HG02610 (cell line): ENCODE results near the gene MCC.
A peak's percentile ranks its signal among the peaks of the same experiment; 100 is the strongest.
"Not testable (repeated sequence)": the region's sequence is repeated elsewhere in the genome, so short reads cannot be mapped to it uniquely, and the experiment has no call there.

Experiments
- ATAC-seq: cut with Tn5 transposase; IDR thresholded peaks from one replicate; pipeline ENCODE4 v1.9.1; 2021; ENCODE audit warnings: mild to moderate bottlenecking, moderate library complexity; ENCODE audit not compliant: unreplicated experiment

The MCC gene

GRCh38 chr5:113091622-113092021, 396.6 kb downstream of the MCC start:
- no peak for ATAC-seq

- no peak for ATAC-seq
Measured at GRCh38 chr5:113090336-113091106, 397.7 kb downstream of the MCC start.

- ATAC-seq, result no peak
Measured at GRCh38 chr5:113089653-113090335, 398.5 kb downstream of the MCC start.

DNA sequence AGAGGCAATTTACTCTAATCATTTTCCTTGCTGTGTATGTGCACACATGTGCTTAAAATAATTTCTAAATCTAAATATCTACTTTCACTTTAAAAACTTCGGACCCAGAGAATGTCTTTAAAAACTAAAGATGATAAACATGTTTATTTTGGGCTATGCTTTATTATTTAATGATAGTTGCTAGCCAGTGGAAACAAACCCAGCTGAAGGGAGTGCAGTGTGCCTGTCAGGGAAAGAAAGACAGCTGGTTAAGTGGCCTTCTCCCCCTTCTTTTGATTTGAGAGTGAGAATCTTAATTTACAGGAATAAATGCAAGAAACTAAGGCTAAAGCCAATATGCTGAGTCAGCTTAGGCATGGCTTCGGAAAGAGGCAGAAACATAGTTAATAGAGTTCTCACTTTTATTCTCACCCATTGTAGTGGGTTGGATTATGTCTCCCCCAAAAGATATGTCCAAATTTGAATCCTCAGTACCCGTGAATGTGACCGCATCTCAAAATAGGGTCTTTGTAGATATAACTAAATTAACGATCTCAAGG, 400.2 kb downstream of the MCC start:
- ATAC-seq, result no peak

DNA sequence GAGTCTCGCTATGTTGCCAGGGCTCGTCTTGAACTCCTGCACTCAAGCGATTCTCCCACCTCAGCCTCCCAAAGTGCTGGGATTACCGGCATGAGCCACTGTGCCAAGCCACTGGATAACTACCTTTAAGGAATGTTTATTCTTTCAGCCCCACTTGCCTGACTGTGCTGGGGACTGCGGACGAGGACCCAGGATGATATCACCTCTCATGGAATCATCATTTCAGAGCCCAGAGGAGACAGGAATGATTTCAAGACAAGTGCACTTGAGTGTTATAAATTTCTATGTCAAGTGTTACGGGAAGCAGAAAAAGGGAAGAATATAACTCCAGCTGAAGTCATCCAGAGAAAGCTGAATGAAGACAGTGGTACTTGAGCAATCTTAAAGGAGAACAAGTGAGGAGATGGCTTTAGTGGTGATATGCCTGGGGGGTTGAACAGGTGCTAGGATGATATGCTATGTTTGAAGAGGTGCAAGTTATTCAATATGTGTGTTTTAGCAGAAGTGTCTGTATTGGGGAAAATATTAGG, 402.3 kb downstream of the MCC start:
- no peak for ATAC-seq

DNA sequence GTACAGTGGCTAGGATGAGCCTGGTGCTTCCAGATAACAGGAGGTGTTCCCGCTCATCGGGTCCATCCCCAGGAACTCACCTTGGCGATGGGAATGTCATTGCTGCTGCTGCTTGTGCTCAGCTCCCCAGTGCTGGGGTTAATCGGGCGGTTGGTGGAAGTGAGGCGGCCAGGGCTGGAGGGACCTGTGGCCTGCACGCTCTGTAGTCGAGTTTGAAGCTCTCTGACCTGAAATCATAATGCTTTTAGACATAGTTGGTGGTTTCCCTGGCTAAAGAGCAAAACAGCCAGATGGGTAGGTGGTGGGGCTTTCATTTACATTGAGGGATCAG, 403.2 kb downstream of the MCC start:
- ATAC-seq, result peak; percentile 11

GRCh38 chr5:113084402-113085083, 403.7 kb downstream of the MCC start:
- peak; percentile 40 for ATAC-seq

GRCh38 chr5:113083481-113083880, 404.8 kb downstream of the MCC start:
- ATAC-seq, result no peak

DNA sequence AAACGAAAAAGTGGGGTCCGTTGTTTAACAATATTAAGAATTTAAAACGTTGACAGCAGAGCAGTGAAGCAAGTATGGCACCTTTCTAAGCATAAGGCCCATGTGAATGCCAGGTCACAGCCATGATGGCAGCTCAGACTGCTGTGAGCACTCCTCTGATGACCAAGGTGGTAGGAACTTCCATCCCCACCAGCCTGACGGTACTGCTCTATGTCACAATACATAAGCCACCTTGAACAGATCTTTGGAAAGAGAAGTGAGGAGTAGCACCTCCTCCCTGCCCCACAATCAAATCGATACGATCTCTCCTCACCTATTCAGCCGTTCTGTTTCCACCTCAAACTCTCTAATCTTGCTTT, 405.7 kb downstream of the MCC start:
- ATAC-seq, result no peak

- ATAC-seq, result no peak
Measured at GRCh38 chr5:113081881-113082546, 406.2 kb downstream of the MCC start.

DNA sequence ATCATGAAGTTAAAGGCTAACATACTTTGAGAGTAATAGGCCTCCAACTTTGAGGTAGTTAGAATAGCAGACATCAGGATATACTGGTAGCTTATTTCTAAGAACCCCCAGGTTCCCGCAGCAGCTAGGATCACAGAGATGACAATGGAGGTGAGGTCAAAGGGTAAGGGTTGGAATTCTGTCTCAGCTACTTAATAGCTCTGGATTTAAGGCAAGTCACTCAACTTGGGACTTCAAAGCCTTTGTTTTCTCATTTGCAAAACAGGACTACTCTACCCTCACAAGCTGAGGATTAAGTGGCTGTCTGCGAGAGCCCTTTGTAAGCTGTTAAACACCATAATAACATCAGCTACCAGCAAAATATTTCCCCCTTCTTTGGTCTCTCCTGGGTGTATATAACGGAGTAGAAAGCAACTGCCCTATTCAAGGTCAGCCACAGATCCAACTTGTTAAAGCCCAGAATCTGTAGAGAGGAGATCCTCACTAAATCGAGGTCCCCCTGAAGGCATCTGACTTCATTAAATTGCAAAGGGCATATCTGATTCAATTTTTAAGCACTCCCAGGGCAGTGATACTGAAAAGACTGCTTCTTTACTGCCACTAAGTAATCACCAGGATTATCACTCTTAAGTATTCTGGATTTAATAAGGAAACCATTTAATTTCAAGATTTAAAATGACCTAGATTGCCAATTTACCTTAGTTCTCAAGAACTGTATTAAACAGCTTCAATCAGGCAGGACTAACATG, 407.0 kb downstream of the MCC start:
- no peak for ATAC-seq

GRCh38 chr5:113076649-113077048, 411.6 kb downstream of the MCC start:
- not testable (repeated sequence) for ATAC-seq

- ATAC-seq, result no peak
Measured at GRCh38 chr5:113075019-113075418, 413.2 kb downstream of the MCC start.

DNA sequence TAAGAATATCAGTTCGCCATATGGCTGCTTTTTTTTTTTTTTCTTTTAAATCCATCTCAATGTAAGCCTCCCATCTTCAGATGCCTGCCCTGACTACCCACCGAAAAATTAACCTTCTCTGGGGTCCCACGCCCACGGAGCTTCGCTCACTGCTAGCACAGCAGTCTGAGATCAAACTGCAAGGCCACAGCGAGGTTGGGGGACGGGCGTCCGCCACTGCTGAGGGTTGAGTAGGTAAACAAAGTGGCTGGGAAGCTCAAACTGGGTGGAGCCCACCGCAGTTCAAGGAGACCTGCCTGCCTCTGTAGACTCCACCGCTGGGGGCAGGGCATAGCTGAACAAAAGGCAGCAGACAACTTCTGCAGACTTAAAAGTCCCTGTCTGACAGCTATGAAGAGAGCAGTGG, 414.6 kb downstream of the MCC start:
- ATAC-seq, result not testable (repeated sequence)

- no peak for ATAC-seq
Measured at GRCh38 chr5:113071401-113071800, 416.9 kb downstream of the MCC start.

- ATAC-seq, result no peak
Measured at GRCh38 chr5:113070901-113071300, 417.4 kb downstream of the MCC start.

DNA sequence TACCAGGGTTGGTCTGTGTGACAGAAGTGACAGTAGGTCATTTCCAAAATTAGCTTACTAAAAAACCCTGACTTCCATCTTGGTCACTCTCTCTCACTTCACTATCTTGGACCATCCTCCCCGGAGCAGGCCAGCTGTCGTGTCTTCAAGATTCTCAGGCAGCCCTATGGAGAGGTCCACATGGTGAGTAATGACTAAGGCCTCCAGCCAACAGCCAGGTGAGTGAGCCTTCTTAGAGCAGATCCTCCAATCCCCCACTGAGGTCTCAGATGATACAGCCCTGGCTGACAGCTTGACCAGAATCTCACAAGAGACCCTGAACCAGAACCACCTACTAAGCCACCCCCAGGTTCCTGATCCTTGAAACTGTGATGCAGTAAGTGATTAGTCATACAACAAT, 419.7 kb downstream of the MCC start:
- ATAC-seq, result no peak

DNA sequence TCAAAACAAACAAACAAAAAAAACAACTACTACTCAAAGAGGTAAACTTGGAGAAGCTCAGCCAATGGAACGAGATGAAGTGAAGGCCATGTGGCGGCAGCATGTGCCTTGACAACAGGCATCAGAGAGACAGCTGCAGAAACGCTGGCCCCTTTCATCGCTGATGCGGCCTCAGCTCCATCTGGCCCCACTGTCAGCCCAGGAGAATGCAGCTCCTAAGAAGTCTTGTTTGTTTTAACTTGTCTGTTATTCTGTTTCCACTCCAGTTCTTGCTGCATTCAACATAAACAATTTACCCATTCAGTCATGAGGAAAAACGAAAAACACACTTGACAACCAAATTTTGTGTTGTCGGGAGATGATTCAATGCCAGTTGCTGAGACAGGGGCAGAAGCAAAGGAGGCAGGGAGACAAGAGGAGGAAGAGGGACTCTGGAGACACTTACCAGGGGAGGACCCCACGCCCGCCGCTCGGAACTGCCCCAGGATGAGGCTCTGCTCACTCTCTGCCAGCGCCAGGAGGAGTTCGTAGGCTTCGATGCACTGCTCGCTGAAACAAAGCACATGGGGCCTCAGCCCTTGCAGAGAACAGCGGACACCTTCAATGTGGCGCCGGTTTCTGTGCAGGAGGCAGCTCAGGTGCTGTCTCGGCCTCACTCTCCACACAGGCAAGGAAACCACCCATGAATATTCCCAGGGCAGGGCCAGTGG, 420.5 kb downstream of the MCC start:
- no peak for ATAC-seq

- ATAC-seq, result no peak
Measured at GRCh38 chr5:113065626-113066025, 422.6 kb downstream of the MCC start.

- ATAC-seq, result no peak
Measured at GRCh38 chr5:113064806-113065205, 423.4 kb downstream of the MCC start.
